ENCODE measurements around the gene ARHGEF16. TPM values are rescaled to one million over a fixed set of nuclear protein-coding genes. Genes with fewer than 3 reads are reported as not detected.

ARHGEF16 gene
- total and polyA plus RNA-seq, 7 donors, result 0.41 to 51.8 (median 2.2) TPM

DNA sequence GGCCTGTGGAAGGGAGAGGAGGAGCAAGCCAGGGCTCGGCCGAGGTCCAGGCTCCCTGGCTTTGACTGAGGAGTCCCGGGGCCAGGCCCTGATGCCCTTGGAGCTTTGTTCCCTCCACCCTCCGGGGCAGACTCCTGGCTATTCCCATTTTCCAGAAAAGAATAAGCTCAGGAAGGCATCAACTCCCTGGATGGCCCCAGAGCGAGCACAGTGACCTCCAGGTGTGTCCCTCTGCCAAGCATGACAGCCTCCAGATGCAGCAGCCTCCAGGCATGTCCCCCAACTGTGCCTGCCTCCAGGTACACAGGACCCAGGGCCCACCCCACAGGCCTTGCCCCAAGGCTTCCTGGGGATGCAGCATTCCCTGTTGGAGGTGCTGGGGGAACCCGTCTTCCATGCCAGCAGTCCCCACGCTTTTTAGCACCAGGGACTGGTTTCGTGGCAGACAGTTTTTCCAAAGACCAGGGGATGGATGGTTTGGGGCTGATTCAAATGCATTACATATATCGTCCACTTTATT is 15.7 kb upstream of the ARHGEF16 start:
- 76 to 86% methylated on average over 9 of the region's 9 CpGs for WGBS, 2 donors
- H3K27ac ChIP-seq, result no peak overlapping the region

DNA sequence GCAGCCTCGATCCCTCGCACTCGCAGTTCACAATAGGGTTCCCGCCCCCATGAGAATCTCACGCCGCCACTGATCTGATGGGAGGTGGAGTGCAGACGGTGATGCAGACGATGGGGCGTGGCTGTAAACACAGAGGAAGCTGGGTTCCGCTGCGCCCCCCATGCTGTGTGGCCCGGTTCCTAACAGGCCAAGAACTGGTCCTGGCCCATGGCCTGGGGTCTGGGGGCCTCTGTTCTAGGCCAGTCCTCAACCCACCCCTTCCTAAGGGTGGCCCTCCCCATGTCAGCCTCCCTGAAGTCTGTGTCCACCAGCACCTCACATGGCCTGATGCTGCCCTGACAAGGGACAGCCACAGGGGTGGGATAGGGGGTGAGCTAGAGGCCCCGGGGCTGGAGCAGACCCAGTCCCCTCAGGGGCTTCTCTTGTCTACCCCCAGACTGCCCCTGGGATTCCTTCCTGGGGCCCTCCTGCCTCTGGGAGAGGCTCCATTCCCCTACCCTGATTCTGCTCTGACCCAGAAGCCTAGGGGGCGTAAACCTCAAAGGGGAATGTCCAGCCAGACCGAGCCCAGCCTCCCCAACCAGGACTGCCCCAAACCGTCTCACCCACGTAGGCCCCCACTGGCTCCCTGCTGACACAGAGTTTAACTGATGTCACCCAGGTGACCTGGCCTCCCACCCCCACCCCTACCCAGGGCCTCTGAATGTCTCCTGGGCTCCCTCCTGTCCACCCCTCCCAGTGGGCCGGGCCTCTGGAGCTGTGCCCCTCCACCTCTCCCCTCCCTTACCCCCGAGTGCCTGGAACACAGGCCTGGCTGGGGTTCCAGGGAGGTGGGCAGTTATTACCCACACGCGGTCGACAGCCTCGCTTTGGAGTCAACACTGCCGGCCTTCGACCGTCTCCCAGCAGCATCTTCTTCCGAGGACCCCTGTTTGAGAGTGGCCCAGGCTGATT is 14.8 kb upstream of the ARHGEF16 start:
- no peak overlapping the region for H3K4me3 ChIP-seq
- 59 to 74% methylated on average over 27 of the region's 27 CpGs for WGBS, 2 donors
- H3K27ac ChIP-seq, result peak overlapping the region in 3 of 4 donors; percentile 39 to 52 (median 42)
- intact Hi-C loops (cut with DNase I), result no loop called here
- H3K4me1 ChIP-seq, result no peaks in the 10 kb centered on the region
- H3K27me3 ChIP-seq, result peaks cover 0 to 86% (median 0%) of the 10 kb centered on the region in 3 donors
- no peaks in the 10 kb centered on the region for H3K9me3 ChIP-seq
- TF ChIP-seq EP300 (IDR thresholded peaks at IDR 0.05), result no peak
- TF ChIP-seq, protein P1, sequence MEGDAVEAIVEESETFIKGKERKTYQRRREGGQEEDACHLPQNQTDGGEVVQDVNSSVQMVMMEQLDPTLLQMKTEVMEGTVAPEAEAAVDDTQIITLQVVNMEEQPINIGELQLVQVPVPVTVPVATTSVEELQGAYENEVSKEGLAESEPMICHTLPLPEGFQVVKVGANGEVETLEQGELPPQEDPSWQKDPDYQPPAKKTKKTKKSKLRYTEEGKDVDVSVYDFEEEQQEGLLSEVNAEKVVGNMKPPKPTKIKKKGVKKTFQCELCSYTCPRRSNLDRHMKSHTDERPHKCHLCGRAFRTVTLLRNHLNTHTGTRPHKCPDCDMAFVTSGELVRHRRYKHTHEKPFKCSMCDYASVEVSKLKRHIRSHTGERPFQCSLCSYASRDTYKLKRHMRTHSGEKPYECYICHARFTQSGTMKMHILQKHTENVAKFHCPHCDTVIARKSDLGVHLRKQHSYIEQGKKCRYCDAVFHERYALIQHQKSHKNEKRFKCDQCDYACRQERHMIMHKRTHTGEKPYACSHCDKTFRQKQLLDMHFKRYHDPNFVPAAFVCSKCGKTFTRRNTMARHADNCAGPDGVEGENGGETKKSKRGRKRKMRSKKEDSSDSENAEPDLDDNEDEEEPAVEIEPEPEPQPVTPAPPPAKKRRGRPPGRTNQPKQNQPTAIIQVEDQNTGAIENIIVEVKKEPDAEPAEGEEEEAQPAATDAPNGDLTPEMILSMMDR (IDR thresholded peaks at IDR 0.05), result no peak
- no peak for TF ChIP-seq POLR2A (IDR thresholded peaks at IDR 0.05)
- no peak for TF ChIP-seq POLR2AphosphoS5 (IDR thresholded peaks at IDR 0.05)
- no peak for DNase-seq
- H3K36me3 ChIP-seq, result no peaks in the 10 kb centered on the region

More for the DNA sequence above, 15.7 kb upstream of the ARHGEF16 start:
- H3K36me3 ChIP-seq, result no peaks in the 10 kb centered on the region
- H3K4me1 ChIP-seq, result no peaks in the 10 kb centered on the region
- H3K27me3 ChIP-seq, result peaks cover 0 to 81% (median 0%) of the 10 kb centered on the region in 3 donors
- no peak overlapping the region for H3K4me3 ChIP-seq
- H3K9me3 ChIP-seq, result no peaks in the 10 kb centered on the region
- DNase-seq, result no peak
- TF ChIP-seq POLR2A (IDR thresholded peaks at IDR 0.05), result no peak
- TF ChIP-seq, protein P1 (IDR thresholded peaks at IDR 0.05), result no peak
- TF ChIP-seq EP300 (IDR thresholded peaks at IDR 0.05), result no peak
- TF ChIP-seq POLR2AphosphoS5 (IDR thresholded peaks at IDR 0.05), result no peak
- intact Hi-C loops (cut with DNase I), result no loop called here

DNA sequence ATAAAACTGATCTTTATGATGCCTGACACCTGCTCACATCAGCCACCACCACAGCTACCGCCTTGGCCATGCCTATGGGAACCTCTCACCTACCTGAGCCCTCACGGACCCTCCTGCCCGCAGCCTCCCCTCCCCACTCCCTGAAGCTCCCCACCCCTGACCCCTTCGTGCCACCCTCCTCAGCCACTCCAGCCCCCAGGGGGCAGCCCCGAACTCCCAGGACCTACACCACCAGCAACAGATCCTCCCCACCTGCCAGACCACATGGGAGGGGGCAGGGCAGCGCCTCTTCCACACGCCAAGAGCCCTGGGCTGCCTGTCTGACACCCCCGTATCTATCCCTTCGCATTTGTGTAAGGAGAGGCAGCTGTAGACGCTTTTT is 14.2 kb upstream of the ARHGEF16 start:
- Histone ChIP-seq H3K4me1 (no peaks in the 10 kb centered on the region), H3K27me3 (peaks cover 0 to 91% (median 0%) of the 10 kb centered on the region in 3 donors), H3K4me3 (no peak overlapping the region), H3K36me3 (no peaks in the 10 kb centered on the region), H3K9me3 (no peaks in the 10 kb centered on the region), H3K27ac (peak overlapping the region in 2 of 4 donors; percentile 39 to 42)
- 48 to 61% methylated on average over 10 of the region's 10 CpGs for WGBS, 2 donors
- intact Hi-C loops (cut with DNase I), result no loop called here
- TF ChIP-seq EP300 (IDR thresholded peaks at IDR 0.05) (no peak), POLR2A (IDR thresholded peaks at IDR 0.05) (no peak), POLR2AphosphoS5 (IDR thresholded peaks at IDR 0.05) (no peak)
- TF ChIP-seq, protein P1 (IDR thresholded peaks at IDR 0.05), result no peak
- no peak for DNase-seq

DNA sequence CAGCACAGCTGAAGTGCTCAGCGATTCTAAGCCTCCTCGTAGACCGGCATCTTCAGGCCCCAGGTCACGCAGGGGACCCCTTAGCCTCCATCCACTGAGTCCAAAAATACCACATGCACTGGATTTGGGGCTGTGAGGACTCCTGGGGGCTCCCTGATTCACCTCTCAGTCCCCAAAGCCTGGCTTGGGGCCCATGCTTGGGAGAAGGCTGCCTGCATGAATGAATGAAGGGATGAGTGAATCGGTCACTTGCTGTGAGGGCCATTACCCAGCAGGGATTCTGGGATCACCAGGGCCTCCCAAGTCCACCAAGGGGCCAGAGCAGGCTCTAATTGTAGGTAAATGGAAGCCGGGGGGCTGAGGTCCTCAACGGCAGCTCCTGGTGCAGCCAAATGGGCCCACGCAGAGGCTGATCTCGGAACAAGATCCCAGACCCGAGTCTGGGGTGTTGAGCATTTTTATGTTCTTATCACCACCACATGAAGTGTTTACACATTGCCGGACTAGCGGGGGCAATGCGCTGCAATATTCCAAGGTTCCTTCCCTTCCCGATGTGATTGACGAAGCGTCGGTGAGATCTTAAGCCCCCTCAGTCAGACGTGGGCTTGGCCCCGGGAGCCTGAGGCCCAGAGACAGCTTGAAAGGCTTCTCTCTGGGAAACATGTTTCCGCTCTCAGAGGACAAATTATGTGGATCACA is 13.6 kb upstream of the ARHGEF16 start:
- 72 to 74% methylated on average over 20 of the region's 20 CpGs for WGBS, 2 donors
- TF ChIP-seq, protein P1 (IDR thresholded peaks at IDR 0.05), result no peak
- TF ChIP-seq POLR2A (IDR thresholded peaks at IDR 0.05) (no peak), POLR2AphosphoS5 (IDR thresholded peaks at IDR 0.05) (no peak), EP300 (IDR thresholded peaks at IDR 0.05) (no peak)
- Histone ChIP-seq H3K27me3 (peaks cover 0 to 86% (median 0%) of the 10 kb centered on the region in 3 donors), H3K36me3 (no peaks in the 10 kb centered on the region), H3K9me3 (no peaks in the 10 kb centered on the region), H3K4me1 (no peaks in the 10 kb centered on the region), H3K27ac (peak overlapping the region in 2 of 4 donors; percentile 11 to 39), H3K4me3 (no peak overlapping the region)
- intact Hi-C loops (cut with DNase I), result no loop called here
- DNase-seq, result no peak
